B cell (primary cell): ENCODE data around the gene SEC14L1. TPM values are rescaled to one million over a fixed set of nuclear protein-coding genes. Genes with fewer than 3 reads are reported as not detected.

Experiments
- ATAC-seq: fragments of 200-7000 bp; cut with Tn5 transposase; one replicate; pipeline ENCODE4 v1.10.0; 2021; ENCODE audit warnings: low read depth, mild to moderate bottlenecking, moderate number of reproducible peaks, moderate library complexity
- CTCF ChIA-PET: fragments of 350-600 bp; sonication (Branson Sonifier 250); formaldehyde crosslinking; loops from one replicate; lab custom pipeline; 2021; ENCODE audit warnings: antibody characterized with exemption, inconsistent platforms; lab: Charles Lee
- POLR2A ChIA-PET: fragments of 350-600 bp; sonication (Branson Sonifier 250); formaldehyde crosslinking; loops from one replicate; lab custom pipeline; 2021; ENCODE audit warnings: antibody characterized with exemption; lab: Charles Lee
- DNase-seq: peaks from one replicate; pipeline ENCODE4 v3.0.0; 2013
- H2AFZ ChIP-seq: 2 replicates; pipeline ENCODE4 v1.6.1; 2012; ENCODE audit warnings: mild to moderate bottlenecking, low read depth, low read length; ENCODE audit not compliant: insufficient read depth, poor library complexity, severe bottlenecking
- H3K27ac ChIP-seq, 2 donors: 1 replicate in 1 of 2; 2 replicates in 1 of 2; pipeline ENCODE4 v1.5.1; 2012 to 2013; ENCODE audit warnings: low read length in 2 of 2, mild to moderate bottlenecking in 2 of 2, moderate library complexity in 1 of 2
- H3K27me3 ChIP-seq, 4 experiments: fragments of 200-600 bp in 1 of 4; sonication (generic) in 1 of 4; replicated peaks in 1 of 4; 1 replicate in 2 of 4; 2 replicates in 2 of 4; pipeline versions ENCODE4 v1.6.1 to v1.7.0; 2013 to 2016; ENCODE audit warnings: low read length in 3 of 4, mild to moderate bottlenecking in 2 of 4, mixed read lengths in 1 of 4, moderate library complexity in 1 of 4; ENCODE audit not compliant: insufficient read depth in 4 of 4, control insufficient read depth in 3 of 4; ENCODE audit errors: control extremely low read depth in 1 of 4
- H3K36me3 ChIP-seq, 2 experiments: replicated peaks in 1 of 2; 1 replicate in 1 of 2; 2 replicates in 1 of 2; pipeline versions ENCODE4 v1.6.1 to v1.7.1; 2013; ENCODE audit warnings: low read length in 1 of 2; ENCODE audit not compliant: insufficient read depth in 2 of 2, control insufficient read depth in 1 of 2; ENCODE audit errors: control extremely low read depth in 1 of 2, extremely low read depth in 1 of 2
- H3K4me1 ChIP-seq, 2 donors: fragments of 200-600 bp in 1 of 2; sonication (generic) in 1 of 2; 1 replicate in 1 of 2; 2 replicates in 1 of 2; pipeline versions ENCODE4 v1.5.1 to v1.6.1; 2013 to 2017; ENCODE audit warnings: low read length in 2 of 2; ENCODE audit not compliant: control insufficient read depth in 2 of 2, insufficient read depth in 2 of 2
- H3K4me2 ChIP-seq: replicated peaks from 2 replicates; pipeline ENCODE3; 2012; ENCODE audit warnings: mild to moderate bottlenecking, low read depth, low read length; ENCODE audit not compliant: poor library complexity, severe bottlenecking
- H3K4me3 ChIP-seq, 5 experiments: fragments of 200-600 bp in 1 of 5; sonication (generic) in 1 of 5; 1 replicate in 3 of 5; 2 replicates in 2 of 5; pipeline versions ENCODE4 v1.5.1 to v1.7.0; 2011 to 2016; ENCODE audit warnings: low read length in 4 of 5, mild to moderate bottlenecking in 4 of 5, low read depth in 2 of 5, control low read depth in 1 of 5, moderate library complexity in 1 of 5; ENCODE audit not compliant: insufficient read depth in 1 of 5; ENCODE audit errors: control extremely low read depth in 1 of 5, extremely low read depth in 1 of 5
- H3K79me2 ChIP-seq: fragments of 200-600 bp; sonication (generic); one replicate; pipeline ENCODE4 v1.6.0; 2016; ENCODE audit warnings: low read length; ENCODE audit not compliant: control insufficient read depth, insufficient read depth
- H3K9ac ChIP-seq: fragments of 200-600 bp; sonication (generic); 2 replicates; pipeline ENCODE4 v1.6.1; 2017; ENCODE audit warnings: mild to moderate bottlenecking, low read length, moderate library complexity
- H3K9me3 ChIP-seq, 3 donors: one replicate each; pipeline versions ENCODE4 v1.6.1 to v1.7.1; 2013; ENCODE audit warnings: low read length in 2 of 3; ENCODE audit not compliant: control insufficient read depth in 2 of 3, insufficient read depth in 1 of 3; ENCODE audit errors: control extremely low read depth in 1 of 3
- H4K20me1 ChIP-seq: 2 replicates; pipeline ENCODE4 v1.6.0; 2012; ENCODE audit warnings: mild to moderate bottlenecking, low read length; ENCODE audit not compliant: insufficient read depth, control insufficient read depth, poor library complexity, severe bottlenecking
- H3K27ac Mint-ChIP-seq: one replicate; pipeline ENCODE4 v1.8.0; 2021; ENCODE audit warnings: mixed read lengths
- H3K27me3 Mint-ChIP-seq: one replicate; pipeline ENCODE4 v1.8.0; 2021; ENCODE audit warnings: mixed read lengths
- H3K4me1 Mint-ChIP-seq: one replicate; pipeline ENCODE4 v1.8.0; 2021; ENCODE audit warnings: mixed read lengths
- H3K4me3 Mint-ChIP-seq: one replicate; pipeline ENCODE4 v1.8.0; 2021; ENCODE audit warnings: mixed read lengths
- H3K9me3 Mint-ChIP-seq: one replicate; pipeline ENCODE4 v1.8.0; 2022; ENCODE audit warnings: mixed read lengths; ENCODE audit not compliant: insufficient read depth
- CTCF ChIP-seq: fragments of 200-600 bp; IDR thresholded peaks from one replicate; pipeline ENCODE4 v1.8.0; 2022; ENCODE audit warnings: antibody characterized with exemption, mild to moderate bottlenecking
- EZH2 ChIP-seq: IDR thresholded peaks from 2 replicates; pipeline ENCODE4 v1.6.1; 2012; ENCODE audit warnings: borderline replicate concordance, low read depth, mild to moderate bottlenecking, moderate library complexity, low read length; ENCODE audit not compliant: insufficient read depth, poor library complexity, severe bottlenecking
- WGBS: methylation state at CpG from one replicate; pipeline ENCODE4 v1.1.5; 2013; ENCODE audit warnings: missing lambda C conversion rate; ENCODE audit not compliant: insufficient coverage; 5-methylcytosine and 5-hydroxymethylcytosine counted together
- intact Hi-C: fragments of 100-400 bp; cut with micrococcal nuclease; formaldehyde crosslinking; loops from one replicate; pipeline ENCODE4 v1.10.0; 2022
- polyA plus RNA-seq: library from polyadenylated mRNA; depleted of rRNA; stranded (reverse); fragments of >200 nt; gene quantifications from 2 replicates; pipeline ENCODE4 v1.2.3, GENCODE V29; 2012
- total RNA-seq, 2 donors: library from RNA; stranded (reverse); fragments of 120-200 nt in 1 of 2; gene quantifications; 1 replicate in 1 of 2; 2 replicates in 1 of 2; pipeline versions ENCODE4 v1.2.3 to v1.2.4, GENCODE V29; 2013 to 2022

Gene SEC14L1
- total and polyA plus RNA-seq, 2 donors (not counting 1 experiment from before 2014, with no cell fraction given), result 37.7 to 103 TPM

GRCh38 chr17:77145224-77145611 is 4.4 kb downstream of the SEC14L1 start:
- intact Hi-C loops, result loop anchor here (10.0 kb wide), 1 partner anchor 300 kb away; no protein-coding TSS in a partner anchor
- CTCF ChIA-PET, result interaction anchor here (0.7 to 1.6 kb wide), 4 partner anchors 18 to 60 kb away, joined by 3 to 6 read pairs (median 3); no protein-coding TSS in a partner anchor
- H3K27ac ChIP-seq, result peak overlapping the region; percentile 8 to 14
- H3K4me3 ChIP-seq, result no peak overlapping the region
- WGBS, result 87% methylated on average over 1 of the region's 3 CpGs
- H3K79me2 ChIP-seq, result peaks cover 60% of the 10 kb centered on the region
- POLR2A ChIA-PET, result interaction anchor here (0.9 kb wide), 1 partner anchor 38 kb away, joined by 3 read pairs; no protein-coding TSS in a partner anchor
- Mint-ChIP-seq H3K27me3 (no peaks in the 10 kb centered on the region), H3K9me3 (no peaks in the 10 kb centered on the region), H3K27ac (peak overlapping the region; percentile 83), H3K4me1 (peaks cover 71% of the 10 kb centered on the region), H3K4me3 (peak overlapping the region; percentile 72)
- peak overlapping the region; percentile 58 for H3K4me2 ChIP-seq
- H3K36me3 ChIP-seq, result peaks cover 2 to 57% of the 10 kb centered on the region in 2 experiments
- H3K27me3 ChIP-seq, result no peaks in the 10 kb centered on the region
- no peaks in the 10 kb centered on the region for H3K9me3 ChIP-seq
- H3K4me1 ChIP-seq, result peaks cover 42 to 62% of the 10 kb centered on the region in 2 donors
- no peak overlapping the region for H3K9ac ChIP-seq
- H4K20me1 ChIP-seq, result peaks cover 35% of the 10 kb centered on the region
- no peak overlapping the region for H2AFZ ChIP-seq
- TF ChIP-seq EZH2, result no peak
- TF ChIP-seq CTCF, result no peak
- DNase-seq, result no peak
- no peak for ATAC-seq

GRCh38 chr17:77145612-77146245 is 5.0 kb downstream of the SEC14L1 start:
- peaks cover 65% of the 10 kb centered on the region for H3K79me2 ChIP-seq
- ATAC-seq (no peak), DNase-seq (peak; percentile 25)
- TF ChIP-seq CTCF (no peak), EZH2 (no peak)
- peak overlapping the region; percentile 72 for H3K4me3 Mint-ChIP-seq
- H2AFZ ChIP-seq, result no peak overlapping the region
- H3K9me3 ChIP-seq, result no peaks in the 10 kb centered on the region
- intact Hi-C loops, result loop anchor here (10.0 kb wide), 1 partner anchor 299 kb away; no protein-coding TSS in a partner anchor
- peaks cover 71% of the 10 kb centered on the region for H3K4me1 Mint-ChIP-seq
- H3K9me3 Mint-ChIP-seq, result no peaks in the 10 kb centered on the region
- POLR2A ChIA-PET, result interaction anchor here (0.9 kb wide), 1 partner anchor 38 kb away, joined by 3 read pairs; no protein-coding TSS in a partner anchor
- H3K9ac ChIP-seq, result no peak overlapping the region
- peak overlapping the region; percentile 58 for H3K4me2 ChIP-seq
- H3K36me3 ChIP-seq, result peaks cover 2 to 58% of the 10 kb centered on the region in 2 experiments
- no peaks in the 10 kb centered on the region for H3K27me3 Mint-ChIP-seq
- H3K27ac Mint-ChIP-seq, result peak overlapping the region; percentile 83
- H3K4me1 ChIP-seq, result peaks cover 42 to 62% of the 10 kb centered on the region in 2 donors
- CTCF ChIA-PET, result interaction anchor here (0.7 to 1.7 kb wide), 9 partner anchors 15 to 68 kb away, joined by 3 to 7 read pairs (median 4); no protein-coding TSS in a partner anchor
- no peaks in the 10 kb centered on the region for H3K27me3 ChIP-seq
- peaks cover 40% of the 10 kb centered on the region for H4K20me1 ChIP-seq
- peak overlapping the region in 1 of 5 experiments; percentile 32 for H3K4me3 ChIP-seq
- H3K27ac ChIP-seq, result peak overlapping the region; percentile 8 to 14
- 78% methylated on average over 5 of the region's 8 CpGs for WGBS
